ENCODE data around the gene SIL1.

Gene SIL1

DNA sequence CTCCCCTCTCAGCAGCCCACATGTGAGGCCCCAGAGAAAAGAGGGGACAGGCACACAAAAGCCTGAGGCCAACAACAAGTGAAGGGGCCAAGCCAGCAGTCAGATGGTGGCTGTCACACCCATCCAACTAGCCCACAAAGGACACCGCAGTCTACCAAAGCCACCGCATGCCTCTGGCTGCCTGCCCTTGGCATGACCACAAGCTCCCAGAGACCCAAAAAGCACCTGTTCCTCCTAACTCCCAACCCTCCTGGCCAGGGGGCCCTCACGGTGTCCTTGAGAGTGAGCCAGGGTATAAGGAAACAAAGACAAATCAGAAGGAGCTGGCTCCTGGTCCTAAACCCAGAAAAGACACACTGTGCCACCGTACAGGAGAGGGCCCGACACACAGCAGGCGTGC is 245.2 kb downstream of the SIL1 start:
- DNase-seq: no peak

DNA sequence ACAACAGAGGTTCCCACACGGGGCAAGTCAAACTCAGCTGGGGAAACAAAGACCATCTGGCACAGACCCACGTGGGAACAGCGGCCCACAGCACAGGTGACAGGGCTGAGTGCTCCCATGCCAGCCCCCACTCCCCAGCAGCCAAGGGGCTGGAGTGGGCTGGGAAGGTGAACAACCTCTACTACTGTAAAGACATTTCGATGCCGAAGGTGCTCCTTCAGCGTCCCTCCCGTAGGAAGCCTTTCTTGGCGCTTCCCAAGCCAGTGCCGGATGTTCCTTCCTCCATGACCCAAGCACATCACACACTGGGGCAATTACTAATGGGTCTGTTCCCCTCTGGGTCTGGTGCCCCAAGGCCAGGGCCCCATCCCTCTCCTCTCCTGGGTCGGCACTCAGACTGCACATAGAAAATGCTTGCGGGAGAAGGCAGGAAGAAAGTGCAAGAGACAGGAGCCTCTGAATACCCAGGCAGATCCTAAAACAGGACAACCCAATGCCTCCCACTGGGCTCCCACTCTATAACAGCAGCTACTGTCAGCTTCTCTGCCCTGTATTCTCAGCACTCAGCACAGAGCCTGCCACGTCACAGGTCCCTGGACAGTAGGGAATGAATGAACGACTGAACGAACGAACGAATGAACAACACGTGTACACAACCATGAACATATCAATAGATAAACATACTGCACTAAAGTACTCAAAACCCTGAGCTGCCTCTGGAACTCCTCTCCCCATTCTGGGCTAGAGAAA is 246.0 kb downstream of the SIL1 start:
- DNase-seq: no peak

DNA sequence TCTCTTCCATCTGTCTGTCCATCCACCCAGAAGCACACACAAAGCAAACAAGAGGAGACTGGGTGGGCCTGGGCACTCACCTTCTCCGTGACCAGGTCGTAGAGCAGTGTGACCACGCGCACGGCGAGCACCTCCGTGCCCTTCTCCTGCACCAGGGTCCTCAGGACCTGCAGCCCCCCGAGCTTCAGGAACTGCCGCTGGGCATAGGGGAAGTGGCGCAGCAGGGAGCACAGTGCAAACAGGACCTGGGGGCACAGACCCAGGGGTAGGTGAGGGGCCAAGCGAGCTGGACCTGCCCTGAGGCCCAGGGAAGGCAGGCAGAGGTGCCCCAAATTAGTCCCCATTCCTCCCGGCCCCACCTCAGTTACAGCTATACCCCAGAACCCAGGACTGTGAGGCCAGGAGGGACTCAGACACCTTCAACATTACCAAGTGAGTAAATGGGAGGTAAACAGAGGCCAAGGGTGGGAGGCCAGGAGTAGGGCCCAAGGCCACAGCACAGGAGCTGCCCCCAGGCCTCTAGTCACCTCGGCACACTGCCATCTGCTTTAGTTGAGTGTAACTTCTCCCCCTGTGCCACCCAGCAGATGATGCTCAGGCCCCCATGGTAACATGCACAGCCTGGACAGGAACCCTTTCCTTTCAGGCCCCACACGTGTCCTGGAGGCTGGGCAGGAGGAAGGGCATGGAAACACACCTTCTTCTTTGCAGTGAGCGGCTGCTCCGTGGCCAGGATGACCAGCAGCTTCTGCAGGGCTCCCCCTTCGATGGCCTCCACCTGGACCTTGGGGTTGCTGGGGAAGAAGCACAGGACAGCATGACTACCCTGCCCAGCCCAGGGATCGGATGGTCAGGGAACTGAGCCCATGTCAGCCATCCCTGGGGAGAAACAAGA is 246.8 kb downstream of the SIL1 start:
- DNase-seq: no peak

DNA sequence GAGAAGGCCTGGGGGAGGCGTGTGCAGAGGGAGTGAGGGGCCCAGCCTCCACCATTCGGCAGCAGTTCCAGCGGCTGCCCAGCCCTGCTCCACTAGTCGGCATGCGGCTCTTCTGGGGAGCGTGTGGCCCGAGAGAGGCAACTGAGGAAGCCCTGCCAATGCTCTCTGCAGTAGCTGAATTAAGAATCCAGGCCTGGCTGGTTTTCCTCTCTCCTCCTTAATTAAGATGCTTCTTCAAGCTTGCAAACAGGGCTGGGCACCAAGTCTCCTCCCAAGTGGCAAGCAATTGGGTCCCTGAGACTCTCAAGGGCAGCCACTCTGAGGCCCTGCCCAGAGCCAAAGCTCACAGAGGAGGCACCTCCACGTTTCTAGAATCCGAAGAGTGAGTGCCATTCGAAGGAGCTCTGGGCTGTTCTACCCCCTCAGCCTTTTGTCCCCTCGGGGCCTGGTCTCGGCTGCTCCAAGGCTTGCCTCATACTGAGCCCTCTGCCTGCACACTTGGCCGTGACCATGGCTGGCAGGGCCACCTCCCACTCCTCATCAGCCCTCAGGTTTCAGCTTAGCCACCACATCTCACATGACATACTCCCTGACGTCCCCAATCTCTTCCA is 247.6 kb downstream of the SIL1 start:
- DNase-seq: no peak

DNA sequence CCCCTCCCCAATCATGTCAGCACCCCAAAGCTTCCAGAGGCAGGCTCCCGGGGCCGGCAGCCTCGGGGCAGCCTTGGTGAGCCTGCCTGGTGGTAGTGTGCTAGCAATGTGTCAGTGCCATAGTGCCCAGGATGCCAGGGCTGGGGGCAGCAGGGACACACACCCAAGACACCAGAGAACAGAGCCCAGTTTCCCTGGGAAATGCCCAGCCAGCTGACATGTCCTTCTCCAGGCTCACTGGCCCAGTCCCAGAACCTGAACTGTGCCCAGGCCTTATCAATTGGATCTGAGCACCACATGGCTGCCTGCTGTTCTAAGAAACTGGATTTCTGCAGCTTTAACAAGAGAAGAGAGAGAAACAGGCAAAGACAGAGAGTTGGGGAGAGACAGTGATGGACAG is 248.2 kb downstream of the SIL1 start:
- no peak for DNase-seq

DNA sequence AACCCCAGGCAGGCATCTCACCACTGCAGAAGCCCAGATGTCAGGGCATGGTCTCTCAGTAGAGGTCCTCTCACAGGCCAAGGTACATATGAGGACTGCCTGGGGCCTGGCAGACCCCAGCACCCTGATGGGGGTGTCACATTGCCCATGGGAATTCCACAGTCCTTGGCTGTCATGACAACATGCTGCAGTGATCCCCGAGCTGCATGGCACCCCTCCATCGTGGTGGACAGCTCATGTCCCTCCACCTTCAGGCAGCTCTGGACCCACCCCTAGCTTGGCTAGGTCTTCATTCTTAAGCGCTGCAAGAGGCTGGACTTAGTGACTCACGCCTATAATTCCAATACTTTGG is 249.0 kb downstream of the SIL1 start:
- DNase-seq: no peak

DNA sequence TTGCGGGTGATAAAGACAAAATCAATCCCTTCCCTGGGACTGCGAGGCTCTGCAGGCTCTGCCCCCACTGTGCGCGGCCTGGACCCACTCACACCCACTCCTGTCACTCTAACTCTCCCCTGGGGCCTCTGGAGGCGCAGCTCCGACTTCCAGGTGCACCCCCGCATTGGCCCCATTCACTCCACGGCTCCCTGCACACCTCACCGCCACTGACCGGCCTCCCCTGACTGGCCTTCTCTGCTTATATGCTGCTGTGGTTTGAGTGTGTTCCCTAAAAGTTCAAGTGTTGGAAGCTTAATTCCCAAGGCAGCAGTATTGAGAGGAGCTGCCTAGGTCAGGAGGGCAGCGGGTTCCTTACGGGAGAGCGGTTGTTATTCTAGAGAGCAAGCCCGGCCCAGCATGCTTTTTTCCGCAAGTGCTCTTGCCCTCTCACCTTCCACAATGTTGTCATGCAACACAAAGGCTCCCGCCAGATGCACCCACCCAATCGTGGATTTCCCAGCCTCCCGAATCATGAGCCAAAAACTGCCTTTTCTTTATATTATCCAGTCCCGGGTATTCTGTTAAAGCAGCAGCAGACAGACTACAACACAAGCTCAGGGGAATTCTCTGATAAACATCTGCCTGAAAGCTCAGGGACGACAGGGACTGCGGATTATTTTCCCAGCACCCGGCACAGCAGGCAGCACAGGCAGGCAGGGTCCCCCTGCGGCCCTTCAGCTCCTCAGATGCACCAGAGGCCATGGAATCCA is 249.5 kb downstream of the SIL1 start:
- DNase-seq: no peak

DNA sequence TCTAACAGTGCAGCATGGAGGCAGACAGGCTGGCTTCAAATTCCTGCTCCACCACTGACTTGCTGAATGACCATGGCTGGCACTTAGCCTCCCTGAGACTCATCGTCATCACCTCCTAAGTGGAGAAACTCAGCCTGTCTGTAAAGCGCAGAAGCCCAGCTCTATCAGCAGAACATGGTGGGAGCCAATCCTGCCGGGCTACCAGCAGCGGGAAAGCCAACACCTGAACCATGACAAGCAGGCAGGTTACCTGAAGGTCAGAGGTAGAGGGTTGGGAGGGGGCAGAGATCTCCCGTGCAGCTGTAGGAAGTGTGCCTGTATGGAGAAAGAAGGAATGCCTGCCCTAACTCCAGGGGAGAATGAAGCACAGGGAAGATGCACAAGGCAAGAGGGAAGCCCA is 250.4 kb downstream of the SIL1 start:
- DNase-seq: no peak

DNA sequence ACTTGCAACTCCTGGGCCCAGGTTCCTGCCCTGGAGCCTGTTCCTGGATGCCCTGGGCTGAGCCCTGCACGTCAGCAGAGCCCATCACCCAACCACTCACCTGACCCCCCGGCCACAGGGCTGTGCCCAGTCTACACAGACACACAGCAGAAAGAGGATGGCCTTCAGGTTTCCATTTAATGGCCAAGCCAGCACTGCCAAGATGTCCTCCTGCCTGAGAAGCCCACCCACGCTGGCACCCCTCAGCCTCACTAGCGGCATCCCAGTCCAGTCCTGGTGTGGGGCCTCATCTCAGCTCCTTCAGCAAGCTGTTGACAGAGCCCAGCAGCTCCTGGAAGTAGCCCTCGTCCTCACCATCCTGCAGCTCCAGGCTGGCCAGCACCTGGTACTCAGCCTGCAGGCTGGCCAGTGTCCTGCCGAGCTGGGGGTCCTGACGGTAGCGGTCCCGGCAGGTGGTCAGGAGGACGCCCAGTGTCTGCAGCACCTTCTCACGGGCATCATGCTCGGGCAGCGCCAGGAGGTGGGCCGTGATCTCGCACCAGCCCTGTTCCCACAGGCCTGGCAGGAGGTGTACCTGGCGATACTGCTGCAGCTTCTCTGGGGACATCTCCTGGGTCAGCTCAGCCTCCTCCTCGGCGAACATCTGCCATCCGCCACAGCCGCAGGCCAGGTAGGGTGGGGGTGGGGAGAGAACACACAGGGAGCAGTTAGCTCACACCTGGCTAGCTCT is 251.2 kb downstream of the SIL1 start:
- no peak for DNase-seq

DNA sequence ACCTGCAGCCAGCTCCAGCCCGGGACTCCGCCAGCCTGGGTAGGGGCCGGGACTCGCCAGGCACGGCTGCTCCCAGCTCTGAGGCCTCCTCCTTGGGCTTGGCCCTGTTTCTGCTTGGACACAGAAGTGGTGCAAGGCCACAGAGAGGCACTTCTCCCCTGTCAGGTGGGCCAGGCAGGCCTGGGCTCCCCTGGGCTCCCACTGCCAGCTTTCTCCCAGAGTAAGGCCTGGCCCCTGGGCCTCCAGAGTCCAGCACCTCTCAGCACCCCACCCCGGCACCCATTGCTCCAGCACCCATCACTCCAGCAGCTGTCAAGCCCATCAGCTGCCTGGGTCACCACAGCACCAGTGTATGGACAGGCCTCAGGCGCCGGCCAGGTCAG is 251.9 kb downstream of the SIL1 start:
- no peak for DNase-seq

DNA sequence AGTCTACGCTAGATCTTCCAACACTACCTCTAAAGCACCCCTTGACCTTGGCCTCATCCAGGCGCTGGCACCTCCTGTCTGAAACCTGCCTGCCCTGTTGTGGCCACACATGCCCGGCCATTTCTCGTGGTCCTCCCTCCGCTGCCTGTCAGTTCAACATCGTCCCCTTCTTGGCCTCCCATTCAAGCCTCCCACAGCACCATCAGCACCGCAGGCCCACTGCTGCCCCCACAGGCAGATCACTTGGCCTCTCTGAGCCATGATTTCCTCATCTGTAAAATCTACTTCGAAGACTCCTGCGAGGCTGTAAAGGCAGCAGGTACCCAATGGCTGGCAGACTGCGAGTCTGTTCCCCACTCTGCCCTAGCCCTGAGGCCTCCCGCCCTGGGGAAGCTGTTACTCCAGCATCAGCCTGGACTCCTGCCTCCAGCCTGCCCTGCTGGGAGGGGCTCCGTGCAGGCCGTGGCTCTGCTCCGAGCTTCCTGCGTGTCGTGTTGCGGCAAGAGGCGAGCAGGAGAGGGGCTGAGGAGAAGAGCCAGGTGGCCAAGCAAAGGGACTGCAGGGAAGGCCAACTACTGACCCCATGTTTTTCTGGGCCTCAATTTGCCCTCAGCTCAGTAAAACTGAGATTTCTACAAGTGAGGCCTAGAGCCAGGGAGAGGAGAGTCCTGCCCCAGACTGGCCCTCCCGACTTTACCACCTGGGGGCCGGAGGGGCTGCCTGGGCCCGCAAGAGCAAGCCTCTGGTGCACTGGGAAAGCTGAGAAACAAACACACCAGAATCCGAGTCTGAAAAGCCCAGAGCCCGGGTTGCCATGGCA is 252.5 kb downstream of the SIL1 start:
- DNase-seq: no peak

DNA sequence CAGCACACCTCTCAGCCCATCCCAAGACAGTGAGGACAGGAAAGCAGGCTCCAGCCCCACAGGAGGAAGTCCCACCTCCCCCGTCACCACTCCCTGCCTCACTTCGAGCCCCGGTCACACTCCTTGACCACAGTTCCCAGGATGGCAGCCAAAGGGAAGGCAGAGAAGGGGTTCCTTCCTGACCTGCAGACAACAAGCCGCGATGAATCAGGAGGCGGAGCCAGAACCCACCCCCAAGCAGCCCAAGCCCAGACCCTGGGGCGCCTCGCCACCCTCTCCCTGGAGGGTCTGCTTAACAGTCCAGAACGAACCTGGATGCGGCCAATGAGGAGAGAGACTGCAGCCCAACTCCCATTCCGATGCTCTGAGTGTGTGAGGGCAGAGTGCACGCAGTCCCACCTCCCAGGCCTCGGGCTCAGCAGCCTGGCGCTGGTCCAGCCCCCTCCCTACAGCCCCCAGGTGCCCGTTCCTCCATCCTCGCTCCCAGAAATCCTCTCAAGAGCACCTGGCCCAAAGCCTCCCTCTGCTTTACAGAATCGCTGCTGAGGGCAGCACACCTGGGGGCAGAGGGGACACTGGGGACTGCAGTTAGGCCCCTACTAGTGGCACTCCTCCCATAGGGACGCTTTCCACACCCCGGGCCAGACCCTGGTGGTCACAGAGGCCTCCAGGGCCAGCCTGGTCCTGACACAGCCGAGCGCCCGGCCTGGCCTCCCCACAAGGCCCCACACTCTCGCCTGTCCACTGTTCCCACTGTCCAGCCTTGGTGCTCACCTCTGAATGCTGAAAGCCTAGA is 253.4 kb downstream of the SIL1 start:
- DNase-seq: no peak

DNA sequence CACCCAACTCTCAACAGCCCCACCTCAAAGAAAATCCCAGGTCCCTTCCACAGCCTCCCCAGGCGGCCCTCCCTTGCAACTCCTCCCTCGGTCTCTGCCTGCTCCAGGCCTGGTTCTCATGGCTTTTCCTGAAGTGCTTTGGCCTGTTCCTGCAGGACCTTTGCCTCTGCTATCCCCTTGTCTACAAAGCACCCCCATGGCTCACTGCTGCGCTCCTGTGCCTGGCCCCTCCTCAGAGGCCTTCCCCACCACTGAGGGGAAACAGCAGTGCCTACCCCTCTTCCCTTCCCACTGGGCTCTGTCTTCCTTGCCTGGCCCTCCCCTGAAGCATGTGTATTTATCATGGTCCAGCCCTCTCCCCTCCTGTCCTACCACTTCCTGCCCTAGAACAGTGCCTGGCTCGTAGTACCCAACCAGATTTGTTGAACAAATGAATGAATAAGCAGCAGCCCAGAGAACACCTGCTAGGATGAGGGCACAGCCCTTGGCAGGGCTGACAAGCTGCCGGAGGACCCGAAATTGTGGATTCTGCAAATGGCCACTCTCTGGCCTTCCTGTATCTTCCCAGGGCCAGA is 254.5 kb downstream of the SIL1 start:
- no peak for DNase-seq

DNA sequence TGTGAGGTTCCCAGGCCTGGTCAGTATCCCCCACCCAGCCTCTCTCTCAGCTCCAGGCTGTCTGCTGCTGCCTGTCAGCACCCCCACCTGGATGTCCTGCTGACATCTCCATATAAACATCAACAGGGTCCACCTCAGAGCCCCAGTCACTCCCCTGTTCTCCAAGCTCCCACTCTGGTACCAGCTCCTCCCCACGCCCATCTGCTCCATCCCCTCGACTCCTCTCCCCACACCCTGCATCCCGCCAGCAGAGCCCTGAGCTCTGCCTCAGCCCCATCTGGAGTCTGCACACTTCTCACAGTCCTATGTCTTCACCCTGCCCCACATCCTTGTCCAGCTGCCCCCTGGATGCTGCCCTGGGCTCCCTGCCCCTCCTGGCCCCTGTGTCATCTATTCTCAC is 255.3 kb downstream of the SIL1 start:
- DNase-seq: no peak

DNA sequence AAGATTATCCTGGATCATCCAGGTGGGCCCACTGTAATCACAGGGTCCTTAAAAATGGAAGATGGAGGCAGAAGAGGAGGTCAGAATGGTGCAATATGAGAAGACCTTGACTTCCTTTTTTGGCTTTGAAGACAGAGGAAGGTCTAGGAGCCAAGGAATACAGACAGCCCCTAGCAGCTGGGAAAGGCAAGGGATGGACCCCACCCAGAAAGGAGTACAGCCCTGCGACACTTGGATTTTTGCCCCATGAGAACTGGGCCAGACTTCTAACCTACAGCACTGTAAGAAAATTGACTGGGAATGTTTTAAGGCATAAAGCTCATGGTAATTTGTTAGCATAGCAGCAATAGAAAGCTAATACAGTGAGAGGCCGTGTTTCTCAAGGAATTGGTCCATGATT is 256.1 kb downstream of the SIL1 start:
- no peak for DNase-seq

DNA sequence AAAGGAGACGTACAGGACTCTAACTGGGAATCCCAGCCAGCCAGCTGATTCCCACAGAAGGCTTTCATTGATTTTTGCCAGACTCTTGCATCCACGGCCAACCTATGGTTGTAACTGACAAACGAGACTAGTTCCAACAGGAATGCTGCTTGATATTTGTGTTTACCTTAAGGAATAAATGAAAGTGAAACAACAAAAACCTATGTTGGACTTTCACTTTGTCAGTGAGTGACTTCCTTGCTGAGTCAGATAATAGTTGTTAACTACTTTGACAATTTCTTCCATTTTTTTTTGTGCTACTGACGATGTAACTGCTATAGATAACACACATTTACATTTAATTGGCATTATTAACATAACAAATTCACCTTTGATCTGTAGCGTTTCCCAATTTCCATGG is 259.6 kb downstream of the SIL1 start:
- no peak for DNase-seq

DNA sequence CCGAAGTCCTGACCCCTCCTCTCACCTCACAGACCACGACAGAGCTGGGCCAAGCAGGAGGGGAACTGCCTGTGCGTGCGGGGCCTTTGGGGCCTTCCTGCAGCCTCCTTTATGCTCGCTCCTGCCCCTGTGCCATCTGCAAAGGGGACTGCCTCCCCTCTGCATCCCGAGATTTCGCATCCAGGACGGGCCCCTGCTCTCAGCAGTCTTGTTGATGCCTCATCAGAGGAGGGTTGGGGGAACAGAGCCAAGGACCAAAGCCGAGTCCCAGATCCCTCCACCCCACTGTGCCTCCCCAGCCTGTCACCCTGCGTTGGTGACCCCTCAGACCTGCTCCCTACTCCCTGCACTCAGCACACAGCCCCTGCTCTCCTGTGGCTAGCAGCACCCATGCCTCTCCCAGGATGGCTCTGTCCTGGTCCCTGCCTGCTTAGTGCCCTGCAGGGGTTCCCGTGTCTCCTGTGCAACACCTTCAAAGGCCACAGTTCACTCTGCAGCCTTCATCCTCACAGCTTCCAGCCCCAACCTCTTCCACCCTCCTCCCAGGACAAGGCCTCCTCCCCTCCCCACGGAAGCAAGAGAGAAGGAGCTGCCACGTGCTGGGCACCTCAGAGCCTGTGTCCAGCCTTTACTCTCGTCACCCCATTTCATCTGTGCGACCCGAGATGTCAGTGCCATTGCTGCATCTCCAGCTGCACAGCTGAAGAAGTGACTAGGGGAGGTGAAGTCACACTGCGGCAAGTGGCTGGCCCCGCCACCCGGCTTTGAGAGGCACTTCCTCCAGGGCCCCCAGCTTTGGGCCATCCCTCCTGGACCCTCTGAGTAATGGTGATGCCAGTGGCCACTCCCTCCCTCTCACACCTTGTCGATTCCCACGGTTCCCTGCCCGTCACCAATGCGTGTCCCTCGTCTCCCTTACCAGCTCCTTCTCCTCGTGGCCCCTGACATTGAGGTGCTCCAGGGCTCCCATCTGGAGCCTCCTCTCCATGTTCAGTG is 260.5 kb downstream of the SIL1 start:
- no peak for DNase-seq

DNA sequence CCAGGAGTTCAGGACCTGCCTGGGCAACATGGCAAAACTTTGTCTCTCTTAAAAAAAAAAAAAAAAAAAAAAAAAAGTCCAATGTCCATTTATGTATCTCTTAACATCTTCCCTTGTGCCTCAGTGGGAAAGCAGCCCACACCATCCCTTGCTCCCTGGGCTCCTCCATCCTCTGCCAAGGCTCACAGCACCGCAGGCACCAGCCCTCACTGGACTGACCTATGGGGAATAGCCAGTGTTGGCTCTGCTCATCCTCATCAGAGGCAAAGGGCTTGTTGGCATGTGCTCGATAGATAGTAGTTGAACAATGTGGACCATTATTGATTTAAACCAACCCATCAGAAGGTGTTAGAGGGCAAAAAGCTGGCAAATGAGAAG is 261.2 kb downstream of the SIL1 start:
- DNase-seq: no peak
